Activated CD4-positive, alpha-beta T cell treated with anti-CD3 and anti-CD28 coated beads for 24 hours (primary cell): Measurements from ENCODE around the gene OVAAL.

Experiments used
- DNase-seq, 2 donors: peaks; one replicate each; pipeline ENCODE4 v3.0.0-alpha.2; 2020; ENCODE audit warnings: low read depth in 2 of 2

Gene OVAAL

GRCh38 chr1:180558664-180559063 lies at the start of gene OVAAL:
Gene OVAAL (plus strand): TSS chr1:180558964.
- DNase-seq, result no peak

- no peak for DNase-seq
Observed at GRCh38 chr1:180510882-180511281, 47.9 kb upstream of the OVAAL start.

GRCh38 chr1:180513531-180513930 lies 45.2 kb upstream of the OVAAL start:
- no peak for DNase-seq

DNA sequence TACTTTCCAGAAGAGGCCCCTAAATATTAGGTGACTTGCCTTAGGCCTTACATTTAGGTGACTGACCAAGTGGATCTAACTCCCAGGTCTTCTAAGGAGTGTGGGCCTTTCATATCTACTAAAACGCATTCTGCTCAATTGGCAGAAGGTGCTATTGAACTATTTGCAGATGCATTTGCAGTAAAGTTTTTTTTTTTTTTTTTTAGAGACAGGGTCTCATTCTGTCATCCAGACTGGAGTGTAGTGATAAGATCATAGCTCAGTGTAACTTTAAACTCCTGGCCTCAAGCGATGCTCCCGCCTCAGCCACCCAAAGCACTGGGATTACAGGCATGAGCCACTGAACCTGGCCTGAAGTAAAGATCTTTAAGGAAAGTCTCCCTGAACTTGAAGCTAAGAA lies 43.4 kb upstream of the OVAAL start:
- no peak for DNase-seq

DNA sequence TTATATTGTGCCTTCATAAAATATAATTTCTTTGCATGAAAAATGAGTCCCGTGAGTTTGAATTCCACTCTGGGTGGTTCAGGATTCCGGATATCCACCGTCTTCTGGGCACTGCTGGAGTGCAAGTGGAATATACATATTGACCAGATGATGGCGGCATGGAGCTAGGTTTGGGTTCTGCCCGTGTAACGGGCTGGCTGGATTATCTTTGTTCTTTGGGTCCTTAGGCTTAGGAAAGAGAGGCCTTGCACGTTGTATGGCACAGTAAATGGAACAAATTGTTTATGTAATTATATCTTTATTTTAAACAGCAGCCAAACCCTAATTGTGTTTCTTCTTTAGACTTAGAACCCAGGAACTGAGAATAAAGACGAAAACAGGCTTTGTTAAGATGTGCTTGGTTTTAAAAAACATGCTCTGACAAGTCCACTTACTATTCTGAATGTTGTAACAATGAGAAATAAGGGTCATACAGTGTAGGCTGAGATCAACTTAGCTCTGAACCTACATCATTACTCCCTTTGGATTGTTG lies 42.8 kb upstream of the OVAAL start:
- peak; percentile 28 to 54 for DNase-seq

DNA sequence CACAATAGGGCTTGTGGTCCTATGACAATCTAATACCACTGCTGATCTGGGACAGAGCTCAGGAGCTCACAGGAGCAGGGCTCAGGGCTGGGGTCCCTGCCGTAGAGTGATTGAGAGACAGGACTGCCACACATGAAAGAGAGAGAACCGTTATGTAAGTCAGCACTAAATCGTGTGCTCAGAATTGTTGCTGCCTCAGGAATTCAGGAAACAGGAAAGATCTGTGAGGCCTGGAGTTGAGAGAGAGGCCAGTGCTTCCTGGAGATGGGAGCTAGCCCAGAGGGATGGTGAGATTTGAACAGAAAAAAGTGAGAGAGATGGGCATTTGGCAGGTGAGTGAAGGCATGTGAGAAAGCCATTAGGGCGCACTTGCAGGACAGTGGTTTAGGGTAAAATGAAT lies 38.9 kb upstream of the OVAAL start:
- DNase-seq, result no peak

GRCh38 chr1:180521474-180522212 lies 37.1 kb upstream of the OVAAL start:
- no peak for DNase-seq

DNA sequence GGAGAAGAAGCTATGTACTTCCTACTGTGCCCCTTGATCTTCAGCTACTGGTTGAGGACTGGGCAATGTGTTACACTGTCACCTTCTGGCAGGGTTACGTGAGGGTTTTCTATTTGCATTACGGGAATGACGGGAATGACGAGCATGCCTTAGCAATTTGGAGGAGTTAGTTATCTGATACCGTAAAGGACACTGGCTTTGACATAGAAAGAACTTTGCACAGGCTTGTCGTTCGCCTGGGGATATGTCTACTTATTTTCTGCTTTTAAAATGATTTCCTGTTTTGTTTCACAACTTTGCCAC lies 36.6 kb upstream of the OVAAL start:
- DNase-seq, result no peak

DNA sequence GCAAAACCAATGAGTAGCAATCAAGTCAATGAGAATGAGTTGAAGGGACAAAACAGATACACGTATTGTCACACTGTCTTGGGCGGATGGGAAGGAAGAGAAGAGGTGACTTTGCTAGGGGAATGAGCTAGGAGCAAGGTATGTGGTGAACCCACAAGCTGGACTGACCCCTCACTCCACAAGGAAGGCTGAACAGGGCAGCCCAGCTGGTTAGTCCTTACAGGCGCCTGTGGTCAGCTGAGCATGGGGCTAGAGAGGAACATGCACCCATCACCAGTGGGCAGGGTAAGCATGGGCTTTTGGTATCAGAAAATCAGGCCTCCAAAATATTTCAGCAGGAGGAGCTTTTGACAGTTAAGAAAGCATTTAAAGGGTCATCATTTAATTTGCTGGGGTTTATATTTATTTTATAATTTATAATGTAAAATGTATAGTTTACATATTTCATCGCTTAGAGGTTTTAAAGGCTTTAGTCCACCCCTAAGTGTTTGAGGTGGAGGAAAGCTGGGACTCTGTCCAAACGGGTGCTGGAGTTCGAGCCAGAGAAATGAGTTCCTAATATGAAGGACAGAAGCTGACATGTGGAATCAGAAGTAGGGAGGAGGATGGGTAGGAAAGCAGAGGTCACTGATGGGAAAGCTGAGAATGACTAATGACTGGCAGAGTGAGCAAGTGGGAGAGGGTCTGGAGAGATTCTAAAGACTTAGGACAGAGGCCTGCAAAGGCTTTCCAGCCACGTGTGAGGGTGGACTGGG lies 34.4 kb upstream of the OVAAL start:
- no peak for DNase-seq

DNA sequence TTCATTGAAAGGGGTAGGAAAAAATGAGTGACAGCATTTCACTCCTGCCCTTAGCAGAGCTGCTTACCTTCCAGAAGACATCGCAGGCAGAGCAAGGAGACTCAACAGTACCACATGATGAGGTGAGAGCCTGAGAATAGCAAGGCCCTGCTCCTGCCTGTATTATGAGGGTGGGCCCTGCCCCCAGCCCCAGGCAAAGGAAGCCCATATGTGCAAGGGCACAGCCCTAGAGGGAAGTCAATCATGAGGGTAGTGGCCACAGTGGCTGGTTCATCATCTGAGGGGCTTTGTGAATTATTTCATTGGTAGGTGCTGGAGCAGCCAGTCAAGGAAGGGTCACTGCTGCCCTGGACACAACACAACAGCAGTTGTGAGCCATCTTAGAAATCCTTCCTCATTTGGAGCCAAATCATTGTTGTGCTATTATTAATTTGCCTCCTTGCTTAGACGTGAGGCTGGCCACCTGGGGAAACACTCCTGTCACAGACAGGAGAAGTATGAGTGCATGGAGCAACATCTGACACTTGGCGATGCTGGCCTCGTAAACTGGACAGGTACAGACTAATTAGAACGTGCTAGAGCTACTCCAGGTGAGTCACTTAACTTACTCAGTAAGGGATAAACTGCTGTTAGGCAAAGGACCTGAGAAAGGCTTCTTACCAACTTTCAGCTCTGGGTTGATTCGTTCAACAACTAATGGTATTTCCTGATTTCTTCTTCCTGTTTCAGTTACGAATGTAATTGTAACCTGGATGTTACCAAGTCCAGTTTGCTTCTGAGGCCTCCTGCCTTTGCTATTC lies 33.6 kb upstream of the OVAAL start:
- DNase-seq, result no peak

DNA sequence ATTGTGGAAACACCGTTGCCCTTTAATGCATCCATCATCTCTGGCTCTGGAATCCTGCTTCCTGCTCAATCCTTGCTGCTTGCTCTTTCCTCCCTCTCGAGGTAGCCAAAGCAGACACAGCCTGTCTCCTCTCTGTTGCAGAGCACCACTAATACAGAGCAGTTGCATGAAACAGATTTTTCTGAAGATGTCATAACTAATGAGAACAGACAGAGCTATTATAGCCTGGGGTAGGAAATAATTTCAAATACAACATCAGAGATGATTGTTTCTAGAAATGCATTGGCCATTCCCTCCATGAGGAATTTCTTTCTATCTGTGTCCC lies 33.1 kb upstream of the OVAAL start:
- no peak for DNase-seq

- DNase-seq, result no peak
Observed at GRCh38 chr1:180527101-180527669, 31.6 kb upstream of the OVAAL start.

DNA sequence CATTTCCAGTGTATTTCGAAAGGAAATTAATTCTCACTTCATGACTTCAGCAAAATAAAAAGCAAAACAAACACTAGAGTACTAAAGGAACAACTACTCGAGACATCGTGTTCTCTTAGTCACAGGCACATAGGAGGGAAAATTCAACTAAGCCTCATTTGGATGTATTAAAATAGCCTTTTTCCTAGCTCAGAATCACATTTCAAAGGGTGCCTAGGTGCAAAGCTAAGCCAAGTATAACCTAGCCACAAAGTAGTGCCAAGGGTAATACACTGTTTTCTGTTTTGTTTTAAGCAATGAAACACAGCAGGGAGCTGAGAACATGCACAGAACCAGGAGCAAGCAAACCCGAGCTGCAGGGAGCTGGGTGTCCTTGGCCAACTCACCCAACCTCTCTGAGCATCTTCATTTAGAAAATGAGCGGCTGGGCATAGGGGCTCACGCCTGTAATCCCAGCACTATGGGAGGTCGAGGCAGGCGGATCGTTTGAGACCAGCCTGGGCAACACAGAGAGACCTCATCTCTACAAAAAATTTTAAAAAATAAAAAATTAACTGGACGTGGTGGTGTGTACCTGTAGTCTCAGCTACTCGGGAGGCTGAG lies 29.8 kb upstream of the OVAAL start:
- DNase-seq, result no peak

DNA sequence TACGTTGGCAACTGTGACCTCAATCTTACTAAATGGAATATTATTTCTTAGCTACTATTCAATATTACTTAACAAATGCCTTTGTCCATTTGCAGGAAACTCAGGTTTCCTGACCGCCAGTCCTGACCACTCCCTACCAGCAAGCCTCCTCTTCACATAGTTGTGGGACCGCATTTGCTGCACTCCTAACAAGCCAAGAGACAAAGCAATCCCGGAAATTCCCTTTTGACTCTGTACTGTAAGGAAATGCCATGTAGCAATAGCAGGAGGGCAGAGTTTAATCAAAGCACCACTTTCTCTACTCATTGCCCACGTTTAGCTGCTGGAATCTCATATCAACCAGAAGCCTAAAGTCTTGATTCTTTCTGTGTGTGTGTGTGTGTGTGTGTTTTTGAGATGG lies 28.3 kb upstream of the OVAAL start:
- DNase-seq, result no peak

- no peak for DNase-seq
Observed at GRCh38 chr1:180532854-180533253, 25.9 kb upstream of the OVAAL start.

GRCh38 chr1:180533266-180533987 lies 25.3 kb upstream of the OVAAL start:
- peak; percentile 52 to 61 for DNase-seq

GRCh38 chr1:180534214-180534613 lies 24.6 kb upstream of the OVAAL start:
- no peak for DNase-seq

DNA sequence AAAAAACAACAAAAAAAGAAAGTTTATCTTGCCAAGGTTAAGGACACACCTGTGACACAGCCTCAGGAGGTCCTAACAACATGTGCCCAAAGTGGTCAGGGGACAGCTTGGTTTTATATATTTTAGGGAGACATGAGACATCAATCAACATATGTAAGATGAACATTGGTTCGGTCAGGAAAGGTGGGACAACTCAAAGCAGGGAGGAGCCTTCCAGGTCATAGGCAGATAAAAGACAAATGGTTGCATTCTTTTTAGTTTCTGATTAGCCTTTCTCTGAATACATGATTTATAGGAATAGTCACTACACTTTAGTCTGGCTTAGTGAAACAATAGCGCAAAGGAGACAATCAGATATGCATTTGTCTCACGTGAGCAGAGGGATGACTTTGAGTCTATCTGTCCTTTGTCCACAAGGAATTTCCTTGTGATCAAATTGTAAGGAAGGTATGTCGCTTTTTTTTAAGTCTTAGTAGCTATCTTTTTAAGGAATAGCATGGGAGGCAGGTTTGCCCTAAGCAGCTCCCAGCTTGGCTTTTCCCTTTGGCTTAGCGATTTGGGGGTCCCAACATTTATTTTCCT lies 23.3 kb upstream of the OVAAL start:
- DNase-seq, result no peak

GRCh38 chr1:180536821-180537372 lies 21.9 kb upstream of the OVAAL start:
- no peak for DNase-seq

GRCh38 chr1:180539136-180539535 lies 19.6 kb upstream of the OVAAL start:
- no peak for DNase-seq
